ENCODE data around the gene TAL2.

GRCh38 chr9:105643795-105644194 is 18.5 kb upstream of the TAL2 start:
- TF ChIP-seq POLR2AphosphoS5 (IDR thresholded peaks at IDR 0.05; ENCODE audit: low read depth, low read length) (no peak), CTCF (IDR thresholded peaks at IDR 0.05) (no peak), REST (IDR thresholded peaks at IDR 0.05; ENCODE audit: insufficient read depth in 1 of 2, low read depth in 2 of 2, low read length in 1 of 2) (no peak), TCF7L2 (IDR thresholded peaks at IDR 0.05; ENCODE audit: low read depth, low read length) (no peak), SIN3A (IDR thresholded peaks at IDR 0.05; ENCODE audit: borderline replicate concordance, insufficient read depth, low read depth, low read length) (no peak)

All from Panc1 (cell line).